GM19372 (cell line): Measurements from ENCODE around the gene FHOD1.

Experiments
- ATAC-seq: cut with Tn5 transposase; IDR thresholded peaks from one replicate; pipeline ENCODE4 v1.9.1; 2021; ENCODE audit warnings: mild to moderate bottlenecking, low read depth, moderate library complexity; ENCODE audit not compliant: unreplicated experiment

Gene FHOD1

DNA sequence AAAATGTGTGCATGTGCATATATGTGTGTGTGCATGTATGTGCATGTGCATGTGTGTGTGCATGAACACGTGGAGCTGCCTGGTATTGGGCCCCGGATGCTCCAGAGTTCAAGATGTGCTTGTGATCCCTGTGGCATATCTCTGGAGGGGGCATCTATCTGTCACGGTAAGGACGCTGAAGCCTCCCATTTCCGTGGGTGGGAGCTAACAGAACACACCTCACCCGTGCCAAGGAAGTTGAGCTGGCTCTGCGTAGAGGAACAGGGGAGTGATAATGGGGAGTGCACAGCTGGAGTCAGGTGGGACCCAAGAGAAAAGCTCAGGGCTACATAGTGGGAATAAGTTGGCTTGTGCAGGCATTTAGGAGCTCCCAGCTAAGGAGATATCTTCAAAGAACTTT lies 35.6 kb downstream of the FHOD1 start:
- no peak for ATAC-seq

DNA sequence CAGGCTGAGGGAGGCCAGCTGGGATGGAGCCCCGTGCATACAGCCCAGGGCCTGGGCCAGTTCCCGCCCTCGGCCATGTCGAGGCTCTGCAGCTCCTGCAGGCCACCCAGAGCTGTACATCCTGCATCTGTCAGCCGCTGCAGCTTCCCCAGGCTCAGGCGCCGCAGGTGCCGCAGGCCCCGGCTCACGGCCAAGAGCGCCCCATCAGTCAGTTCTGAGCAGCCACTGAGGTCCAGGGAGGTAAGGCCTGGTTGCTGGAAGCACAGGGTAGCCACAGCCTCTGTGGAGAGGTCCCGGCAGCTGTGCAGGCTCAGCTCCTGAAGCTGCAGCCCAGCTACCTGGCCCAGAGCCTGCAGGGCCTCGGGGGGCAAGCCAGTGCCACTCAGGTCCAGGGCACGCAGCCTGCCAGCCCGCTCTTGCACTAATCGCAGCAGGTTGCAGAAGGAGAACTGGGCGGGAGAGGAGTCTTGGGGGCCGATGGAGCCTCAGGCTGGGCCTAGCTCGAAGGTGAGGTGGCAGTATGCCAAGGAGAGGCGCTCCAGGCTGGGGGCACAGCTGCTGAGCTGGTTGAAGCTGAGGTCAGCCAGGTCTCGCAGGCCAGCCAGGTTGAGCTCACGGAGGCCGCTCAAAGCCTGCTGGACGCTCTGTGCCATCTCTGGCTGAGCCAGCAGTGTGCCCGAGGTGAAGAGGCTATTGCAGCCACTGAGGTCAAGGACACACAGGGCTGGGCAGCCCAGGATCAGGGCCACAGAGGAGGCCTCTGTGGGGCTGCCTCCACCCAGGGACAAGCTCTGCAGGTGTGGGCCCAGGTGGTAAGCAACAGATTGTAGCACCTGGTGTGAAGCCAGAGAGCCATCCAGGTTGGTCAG lies 37.0 kb downstream of the FHOD1 start:
- no peak for ATAC-seq

DNA sequence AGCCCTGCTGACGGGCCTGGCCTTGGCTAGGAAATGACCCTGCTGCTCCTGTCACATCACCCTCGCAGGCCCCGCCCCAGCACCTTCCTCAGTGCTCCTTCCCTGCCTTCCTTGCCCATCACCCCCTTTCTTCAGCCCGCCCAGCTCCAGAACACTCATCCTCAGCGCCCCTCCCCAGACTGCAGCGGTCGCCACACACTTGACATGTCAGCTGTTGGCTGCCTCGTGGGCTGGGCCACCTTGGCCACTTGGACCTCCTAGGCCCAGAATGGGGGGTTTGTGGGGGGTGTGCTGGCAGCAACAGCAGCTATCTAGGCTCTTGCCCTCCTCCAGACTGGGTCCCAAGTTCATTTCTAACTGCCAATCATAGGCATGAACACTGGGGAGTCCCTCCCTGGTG lies 37.7 kb downstream of the FHOD1 start:
- ATAC-seq, result no peak

DNA sequence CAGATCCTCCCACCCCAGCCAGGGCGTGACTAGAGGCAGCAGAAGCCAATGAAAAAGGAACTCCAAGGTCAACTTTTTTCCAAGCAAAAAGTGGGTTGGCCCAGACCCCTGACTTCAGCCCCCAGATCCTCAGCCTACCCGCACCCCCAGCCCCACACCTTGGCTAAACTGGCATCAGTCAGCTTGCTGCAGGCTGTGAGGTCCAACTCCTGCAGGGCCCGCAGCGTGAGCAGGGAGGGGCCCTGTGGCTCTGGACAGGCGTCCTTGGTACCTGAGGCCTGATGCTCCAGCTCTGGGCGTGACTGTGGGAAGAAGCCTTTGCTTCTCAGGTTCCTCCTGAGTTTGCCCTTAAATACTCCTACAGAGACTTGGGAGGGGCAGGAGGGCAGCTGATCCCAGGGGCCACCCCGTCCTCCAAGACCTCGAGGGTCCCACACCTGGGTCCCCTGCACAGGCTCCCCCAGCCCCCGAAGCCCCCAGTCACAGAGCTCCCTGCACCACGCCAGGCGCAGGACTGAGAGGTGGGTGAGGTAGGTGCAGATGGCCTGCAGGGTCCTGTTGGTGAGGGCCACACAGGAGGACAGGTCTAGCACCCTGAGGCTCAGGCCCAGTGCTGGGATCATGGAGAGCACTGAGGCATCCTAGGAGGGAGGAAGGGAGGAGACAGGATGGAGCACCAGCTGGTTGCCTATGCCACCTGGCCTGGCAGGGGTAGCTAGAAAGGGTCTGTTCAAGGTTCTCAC lies 39.0 kb downstream of the FHOD1 start:
- no peak for ATAC-seq

DNA sequence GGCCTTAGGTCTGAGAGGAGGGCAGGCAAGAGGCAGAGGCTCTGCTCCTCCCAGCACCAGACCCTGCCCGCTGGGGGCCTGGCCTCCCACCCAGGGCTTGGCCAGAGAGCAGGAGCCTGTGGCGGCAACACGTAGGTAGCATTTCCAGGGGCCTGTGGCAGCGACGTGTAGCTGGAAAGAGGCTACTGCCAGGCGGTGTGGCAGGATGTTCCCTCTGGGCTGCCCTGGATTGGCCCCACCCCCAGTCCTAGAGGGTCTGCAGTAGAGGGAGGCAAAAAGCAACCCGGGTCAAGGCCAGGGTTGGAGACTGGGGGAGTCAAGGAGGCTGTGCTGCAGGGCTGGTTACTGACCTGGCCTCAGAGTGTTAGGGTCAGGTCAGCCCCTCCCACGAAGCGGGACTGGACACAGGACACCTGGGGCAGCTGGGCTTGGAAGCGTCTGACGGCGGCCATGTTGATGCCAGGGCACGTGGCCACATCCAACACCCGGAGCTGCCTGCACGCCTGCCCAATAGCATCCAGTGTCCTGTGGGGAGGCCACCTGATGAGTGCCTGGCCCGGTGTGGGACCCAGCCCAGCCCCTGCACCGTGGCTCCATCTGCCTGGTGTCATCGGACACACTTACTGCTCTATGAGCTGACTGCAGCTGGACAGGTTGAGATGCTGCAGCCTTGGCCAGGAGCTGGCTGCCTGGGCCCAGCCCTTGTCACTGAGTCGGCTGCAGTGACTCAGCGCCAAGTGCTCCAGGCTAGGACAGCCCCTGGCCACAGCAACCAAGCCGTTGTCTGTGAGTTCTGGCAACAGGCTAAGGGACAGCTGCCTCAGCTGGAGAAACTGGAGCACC lies 39.8 kb downstream of the FHOD1 start:
- no peak for ATAC-seq

DNA sequence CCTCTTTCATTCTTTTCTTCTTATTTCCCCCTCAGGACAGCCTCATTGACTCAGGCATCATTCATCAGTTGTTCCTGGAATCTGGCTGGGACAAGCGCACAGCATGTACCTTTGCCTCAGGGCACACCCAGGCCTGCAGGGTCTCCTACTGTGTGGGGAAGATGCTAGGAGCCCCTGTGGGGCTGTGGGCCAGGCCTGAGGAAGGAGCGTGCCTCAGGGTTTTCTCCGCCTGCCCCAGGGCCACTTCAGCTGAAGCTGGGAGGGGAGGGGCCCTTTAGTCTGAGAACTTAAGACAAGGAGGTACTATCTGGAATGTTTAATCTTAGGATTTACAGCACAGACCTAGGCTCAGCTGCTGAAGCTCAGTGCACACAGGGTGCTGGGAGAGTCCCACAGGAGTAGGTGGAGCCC lies 40.4 kb downstream of the FHOD1 start:
- ATAC-seq, result no peak

DNA sequence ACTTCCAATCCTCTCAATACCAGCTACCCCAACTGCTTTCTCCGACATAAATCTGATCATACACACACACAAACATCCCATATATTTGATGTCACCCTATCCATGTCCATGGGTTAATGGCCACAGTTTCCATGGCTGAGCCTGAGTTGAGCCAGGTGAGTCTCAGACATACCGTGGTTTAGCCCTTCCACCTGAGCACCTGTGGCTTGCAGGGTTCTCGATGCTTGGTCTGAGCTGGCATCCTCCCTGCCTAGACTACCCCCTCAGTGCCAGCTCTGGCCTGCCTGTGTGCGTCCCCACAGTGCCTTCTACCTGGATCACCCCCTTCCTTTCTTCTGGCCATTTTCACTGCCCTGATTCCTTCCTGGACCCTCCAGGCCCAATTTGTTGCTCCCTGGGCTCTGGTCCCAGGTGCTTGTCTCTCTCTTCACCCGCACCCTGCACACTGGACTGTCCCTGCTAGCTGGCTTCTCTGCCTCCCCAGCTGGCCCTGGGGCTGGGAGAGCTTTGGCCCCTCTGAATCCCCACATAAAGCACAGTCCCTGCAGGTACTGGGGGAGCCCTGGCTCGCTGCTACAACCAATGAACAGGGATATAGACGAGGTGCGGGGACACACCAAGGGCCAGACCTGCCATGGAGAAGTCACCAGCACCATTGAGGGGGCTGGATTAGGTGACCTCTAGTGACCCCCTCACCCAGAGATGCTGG lies 41.0 kb downstream of the FHOD1 start:
- no peak for ATAC-seq

DNA sequence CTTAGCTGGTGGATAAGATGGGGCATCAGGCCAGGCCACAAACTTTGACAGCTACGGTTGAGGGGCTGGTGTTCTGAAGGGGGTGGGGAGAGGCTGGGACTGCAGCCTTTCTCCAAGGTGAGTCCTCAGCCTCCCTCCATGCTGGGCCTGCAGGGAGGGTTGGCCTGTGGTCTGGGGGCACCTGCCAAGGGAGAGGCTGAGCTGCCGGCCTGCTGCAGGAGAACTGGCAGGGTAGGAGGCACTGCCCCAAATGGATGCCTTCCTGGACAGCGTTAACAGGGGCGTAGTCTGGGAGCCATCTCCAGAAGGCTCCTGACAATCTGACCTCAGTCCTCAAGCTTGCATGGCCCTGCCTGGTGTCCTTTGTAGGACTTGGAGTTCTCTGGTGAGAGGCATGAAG lies 43.2 kb downstream of the FHOD1 start:
- ATAC-seq, result no peak

DNA sequence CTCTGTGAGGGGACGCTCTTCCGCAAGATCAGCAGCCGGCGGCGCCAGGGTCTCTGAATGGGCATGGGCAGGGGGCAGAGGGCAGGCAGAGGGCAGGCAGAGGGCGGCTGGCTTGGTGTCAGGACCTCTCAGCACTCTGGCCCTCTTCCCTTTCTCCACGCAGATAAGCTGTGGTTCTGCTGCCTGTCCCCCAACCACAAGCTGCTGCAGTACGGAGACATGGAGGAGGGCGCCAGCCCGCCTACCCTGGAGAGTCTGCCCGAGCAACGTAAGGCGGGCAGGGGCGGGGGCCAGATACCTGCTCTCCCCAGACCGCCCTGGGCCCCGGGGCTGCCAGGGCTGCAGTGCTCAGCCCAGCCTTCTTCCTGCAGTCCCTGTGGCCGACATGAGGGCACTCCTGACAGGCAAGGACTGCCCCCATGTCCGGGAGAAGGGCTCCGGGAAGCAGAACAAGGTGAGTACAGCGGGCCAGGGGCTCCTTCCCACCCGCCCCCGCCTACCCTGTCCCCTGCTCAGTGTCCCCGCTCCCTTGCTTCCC lies 44.3 kb downstream of the FHOD1 start:
- ATAC-seq, result no peak

DNA sequence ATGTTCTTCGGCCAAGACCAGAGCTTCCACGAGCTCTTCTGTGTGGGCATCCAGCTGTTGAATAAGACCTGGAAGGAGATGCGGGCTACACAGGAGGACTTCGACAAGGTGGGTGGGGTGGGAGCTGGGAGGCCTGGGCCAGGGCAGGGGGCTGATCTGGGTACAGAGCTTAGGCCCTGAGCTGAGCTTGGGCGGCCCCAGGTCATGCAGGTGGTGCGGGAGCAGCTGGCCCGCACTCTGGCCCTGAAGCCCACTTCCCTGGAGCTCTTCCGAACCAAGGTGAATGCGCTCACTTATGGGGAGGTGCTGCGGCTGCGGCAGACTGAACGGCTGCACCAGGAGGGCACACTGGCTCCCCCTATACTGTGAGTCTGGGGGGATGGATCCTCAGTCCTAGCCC lies 44.9 kb downstream of the FHOD1 start:
- no peak for ATAC-seq

DNA sequence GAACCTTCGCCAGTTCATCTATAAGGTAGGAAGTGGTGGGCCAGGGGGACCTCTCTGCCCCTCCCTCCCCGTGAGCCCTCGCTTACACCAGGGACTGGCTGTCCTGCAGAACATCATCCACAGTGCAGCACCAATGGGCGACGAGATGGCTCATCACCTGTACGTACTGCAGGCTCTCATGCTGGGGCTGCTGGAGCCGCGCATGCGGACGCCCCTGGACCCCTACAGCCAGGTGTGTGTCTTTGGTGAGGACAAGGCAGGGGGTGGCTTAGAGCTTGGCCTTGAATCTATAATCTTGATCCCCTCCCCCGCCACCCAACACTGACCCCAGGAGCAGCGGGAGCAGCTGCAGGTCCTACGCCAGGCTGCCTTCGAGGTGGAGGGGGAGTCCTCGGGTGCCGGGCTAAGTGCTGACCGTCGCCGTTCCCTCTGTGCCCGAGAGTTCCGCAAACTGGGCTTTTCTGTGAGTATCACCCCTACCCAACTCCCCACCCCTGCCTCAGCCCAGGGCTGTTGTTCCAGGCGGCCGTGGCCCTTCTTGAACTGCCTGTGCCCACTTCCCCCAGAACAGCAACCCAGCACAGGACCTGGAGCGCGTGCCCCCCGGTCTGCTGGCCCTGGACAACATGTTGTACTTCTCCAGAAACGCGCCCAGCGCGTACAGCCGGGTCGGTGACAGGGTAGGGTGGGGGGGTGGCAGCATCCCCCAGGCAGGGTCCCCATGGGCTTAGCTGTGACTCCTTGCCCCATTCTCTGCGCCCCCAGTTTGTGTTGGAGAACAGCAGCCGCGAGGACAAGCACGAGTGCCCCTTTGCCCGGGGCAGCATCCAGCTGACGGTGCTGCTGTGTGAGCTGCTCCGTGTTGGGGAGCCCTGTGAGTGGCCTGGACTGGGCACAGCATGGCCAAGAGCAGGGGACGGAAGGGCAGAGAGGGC lies 45.6 kb downstream of the FHOD1 start:
- ATAC-seq, result no peak

DNA sequence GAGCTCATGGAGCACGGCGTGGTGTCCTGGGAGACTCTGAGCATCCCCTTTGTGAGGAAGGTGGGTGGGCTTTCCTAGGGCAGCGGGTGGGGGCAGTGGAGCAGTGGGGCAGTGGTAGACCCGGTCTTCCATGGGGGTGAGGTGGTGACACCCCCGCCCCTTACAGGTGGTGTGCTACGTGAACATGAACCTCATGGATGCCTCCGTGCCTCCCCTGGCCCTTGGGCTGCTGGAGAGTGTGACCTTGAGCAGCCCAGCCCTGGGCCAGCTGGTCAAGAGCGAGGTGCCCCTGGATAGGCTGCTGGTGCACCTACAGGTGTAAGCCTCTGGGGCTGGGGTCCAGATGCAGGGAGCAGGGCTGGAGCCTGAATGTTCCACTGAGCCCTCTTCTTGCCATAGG lies 46.8 kb downstream of the FHOD1 start:
- ATAC-seq, result no peak

DNA sequence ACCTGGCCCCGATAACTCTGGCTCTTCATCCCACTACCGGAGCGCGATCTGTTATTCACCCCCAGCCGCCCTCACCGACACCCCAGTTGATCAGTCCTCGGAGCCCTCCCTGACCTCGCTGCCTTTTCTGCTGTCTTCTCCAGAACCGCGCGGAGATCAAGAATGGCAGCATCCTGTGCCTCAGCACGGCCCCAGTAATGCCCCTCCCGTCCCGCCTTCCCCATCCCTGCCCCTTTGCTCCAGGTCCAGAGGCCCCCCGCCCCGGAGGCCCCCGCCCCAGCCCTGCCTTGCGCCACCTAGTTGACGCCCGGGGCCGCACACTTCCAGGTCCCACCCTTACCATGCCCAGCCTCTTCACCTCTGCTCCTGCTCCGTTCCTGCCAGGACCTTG lies 47.5 kb downstream of the FHOD1 start:
- no peak for ATAC-seq

DNA sequence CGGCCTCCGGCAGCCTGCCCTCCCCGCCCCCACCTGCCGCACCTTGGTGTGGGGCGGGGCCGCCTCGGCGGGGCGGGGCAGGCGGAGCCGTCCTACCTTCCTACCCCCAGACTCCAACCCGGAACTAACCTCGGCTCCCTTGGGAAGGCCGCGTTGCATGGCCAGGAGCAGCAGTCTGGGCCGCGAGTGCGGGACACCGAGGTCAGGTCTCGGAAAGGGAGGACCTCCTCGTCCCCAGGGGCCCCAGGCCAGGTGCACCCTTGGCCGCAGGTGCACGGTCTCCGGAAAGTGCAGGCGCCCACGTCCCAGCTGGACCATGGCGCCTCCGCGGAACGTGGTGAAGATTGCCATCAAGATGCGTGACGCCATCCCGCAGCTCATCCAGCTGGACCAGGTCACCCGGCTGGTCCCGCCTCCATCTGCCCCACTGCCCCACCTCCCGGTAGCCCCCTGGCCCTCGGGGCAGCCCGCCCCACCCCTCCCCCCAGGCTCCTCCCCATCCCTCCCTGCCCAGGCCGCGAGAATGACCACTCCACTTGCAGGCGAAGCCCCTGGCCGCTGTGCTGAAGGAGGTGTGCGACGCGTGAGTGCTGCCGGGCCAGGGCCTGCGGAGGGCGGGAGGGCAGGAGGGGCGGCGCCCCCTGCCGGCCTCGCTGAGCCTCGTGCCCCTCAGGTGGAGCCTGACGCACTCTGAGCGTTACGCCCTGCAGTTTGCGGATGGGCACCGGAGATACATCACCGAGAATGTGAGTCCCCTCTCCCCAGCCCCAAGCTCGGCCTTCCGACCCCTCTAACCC lies 48.1 kb downstream of the FHOD1 start, which contains the start of gene ELMO3:
Gene ELMO3 (plus strand): TSS at position 121 of the 797 bp plus-strand sequence. CDS start 196 bp downstream, at position 317.
- ATAC-seq, result no peak

DNA sequence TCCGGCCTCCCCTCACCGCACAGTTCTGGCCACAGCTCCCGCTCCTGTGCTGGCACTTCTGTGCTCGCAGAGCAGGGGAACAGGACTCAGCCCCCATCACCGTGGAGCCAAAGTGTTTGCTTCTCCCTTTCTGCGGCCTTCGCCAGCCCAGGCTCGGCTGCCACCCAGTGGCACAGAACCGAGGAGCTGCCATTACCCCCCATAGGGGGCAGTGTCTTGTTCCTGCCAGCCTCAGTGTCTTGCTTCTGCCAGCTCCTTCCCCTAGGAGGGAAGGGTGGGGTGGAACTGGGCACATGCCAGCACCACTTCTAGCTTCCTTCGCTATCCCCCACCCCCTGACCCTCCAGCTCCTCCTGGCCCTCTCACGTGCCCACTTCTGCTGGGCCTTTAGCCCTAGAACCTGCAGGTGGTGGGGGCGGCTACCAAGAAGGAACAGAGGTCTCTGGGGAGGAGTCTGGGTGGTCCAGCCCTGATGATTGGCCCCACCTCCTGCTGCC lies 49.0 kb downstream of the FHOD1 start:
- ATAC-seq, result no peak

DNA sequence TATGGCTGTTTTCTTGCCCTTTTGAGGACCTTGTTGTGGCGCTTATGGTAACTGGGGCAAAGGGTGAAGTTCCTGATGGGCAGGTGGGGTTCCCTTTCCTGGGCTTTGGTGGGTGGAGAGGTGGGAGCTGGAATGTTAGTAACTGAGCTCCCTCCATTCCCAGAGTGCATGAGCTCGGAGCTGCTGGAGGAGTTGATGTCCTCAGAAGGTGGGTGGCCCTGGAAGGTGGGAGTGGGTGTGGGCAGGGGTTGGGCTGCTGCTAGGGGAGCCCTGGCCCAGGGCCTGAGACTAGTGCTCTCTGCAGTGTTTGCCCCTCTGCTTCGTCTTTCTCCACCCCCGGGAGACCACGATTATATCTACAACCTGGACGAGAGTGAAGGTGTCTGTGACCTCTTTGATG lies 49.6 kb downstream of the FHOD1 start:
- no peak for ATAC-seq

DNA sequence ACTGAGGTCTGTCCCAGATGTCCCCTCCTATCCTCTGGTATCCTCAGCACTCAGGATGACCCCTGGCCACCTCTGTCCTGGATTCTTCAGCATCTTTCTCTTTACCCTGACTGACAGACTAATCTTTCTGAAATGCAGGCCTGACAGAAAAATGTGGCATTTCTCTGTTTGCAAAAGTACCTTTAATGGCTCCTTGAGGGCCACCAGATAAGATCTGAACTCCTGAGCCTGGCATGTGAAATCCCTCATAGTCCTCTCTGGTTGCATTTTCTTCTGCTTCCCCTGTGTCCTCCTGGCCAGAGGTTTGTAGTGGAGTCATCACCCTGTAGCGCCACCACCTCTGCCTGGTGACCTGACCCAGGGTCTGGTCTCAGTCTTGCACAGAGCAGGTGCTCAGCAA lies 50.4 kb downstream of the FHOD1 start:
- no peak for ATAC-seq

DNA sequence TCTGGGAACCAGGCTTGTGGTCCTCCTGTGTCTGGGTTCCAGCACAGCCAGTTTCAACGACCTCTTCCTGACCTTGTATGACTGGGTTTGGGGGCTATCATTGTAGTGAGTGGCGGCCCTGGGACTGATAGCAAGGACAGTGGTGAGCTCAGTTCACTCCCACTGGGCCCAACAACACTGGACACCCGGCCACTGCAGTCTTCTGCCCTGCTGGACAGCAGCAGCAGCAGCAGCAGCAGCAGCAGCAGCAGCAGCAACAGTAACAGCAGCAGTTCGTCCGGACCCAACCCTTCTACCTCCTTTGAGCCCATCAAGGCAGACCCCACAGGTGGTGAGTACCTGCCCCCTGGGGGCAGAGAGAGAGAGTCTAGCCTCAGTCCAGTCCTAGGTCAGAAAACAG lies 51.6 kb downstream of the FHOD1 start:
- no peak for ATAC-seq
